Gastroesophageal sphincter (tissue), 4 donors: Measurements from ENCODE around the gene DEFB113. TPM values are rescaled to one million over a fixed set of nuclear protein-coding genes. Genes with fewer than 3 reads are reported as not detected.

Experiments
- ATAC-seq: fragments of 150-250 bp; one replicate; pipeline ENCODE4 v1.9.1; 2016; ENCODE audit warnings: mild to moderate bottlenecking, moderate library complexity
- H3K27ac ChIP-seq, 4 donors: fragments of 200-600 bp; sonication (generic) in 3 of 4; 1 replicate in 3 of 4; 2 replicates in 1 of 4; pipeline ENCODE4 v1.5.1; 2016 to 2019
- H3K27me3 ChIP-seq: fragments of 200-600 bp; sonication (generic); one replicate; pipeline ENCODE4 v1.5.1; 2019
- H3K36me3 ChIP-seq, 2 donors: fragments of 200-600 bp; sonication (generic); one replicate each; pipeline ENCODE4 v1.5.1; 2019; ENCODE audit warnings: control low read depth in 1 of 2
- H3K4me1 ChIP-seq, 3 donors: fragments of 200-600 bp; sonication (generic); 1 replicate in 2 of 3; 2 replicates in 1 of 3; pipeline ENCODE4 v1.5.1; 2016 to 2019; ENCODE audit warnings: control low read depth in 2 of 3
- H3K4me3 ChIP-seq, 2 donors: fragments of 200-600 bp; sonication (generic); one replicate each; pipeline ENCODE4 v1.5.1; 2019; ENCODE audit warnings: mild to moderate bottlenecking in 1 of 2, moderate library complexity in 1 of 2
- H3K9me3 ChIP-seq, 3 donors: fragments of 200-600 bp; sonication (generic); one replicate each; pipeline ENCODE4 v1.5.1; 2017 to 2019; ENCODE audit warnings: control low read depth in 2 of 3
- CTCF ChIP-seq, 4 experiments: fragments of 200-600 bp in 2 of 4; fragments of 450-650 bp in 2 of 4; sonication (generic) in 1 of 4; IDR thresholded peaks; one replicate each; pipeline ENCODE4 v1.5.1; 2017 to 2019; ENCODE audit warnings: antibody characterized with exemption in 4 of 4, mild to moderate bottlenecking in 2 of 4, moderate library complexity in 2 of 4
- EP300 ChIP-seq: sonication (generic); formaldehyde crosslinking; IDR thresholded peaks from one replicate; pipeline ENCODE4 v1.6.1; 2017; ENCODE audit warnings: antibody characterized with exemption, mild to moderate bottlenecking
- POLR2A ChIP-seq, 2 donors: fragments of 450-650 bp; IDR thresholded peaks; one replicate each; pipeline ENCODE4 v1.6.1; 2017; ENCODE audit warnings: antibody characterized with exemption in 2 of 2, mild to moderate bottlenecking in 2 of 2, moderate library complexity in 1 of 2
- POLR2AphosphoS5 ChIP-seq: sonication (generic); formaldehyde crosslinking; IDR thresholded peaks from one replicate; pipeline ENCODE4 v1.6.1; 2017; ENCODE audit warnings: antibody characterized with exemption
- WGBS, 2 donors: methylation state at CpG; one replicate each; pipeline ENCODE4 v1.1.5; 2018; ENCODE audit warnings: low coverage in 1 of 2; 5-methylcytosine and 5-hydroxymethylcytosine counted together
- total RNA-seq, 4 donors: library from RNA; depleted of rRNA; stranded (reverse); fragments of >200 nt; gene quantifications; one replicate each; pipeline ENCODE4 v1.1.0, GENCODE V29; 2016

The DEFB113 gene
- total RNA-seq, 4 donors from 2014 or later, result not detected

GRCh38 chr6:49978332-49979226 lies 9.2 kb upstream of the DEFB113 start:
- H3K27ac ChIP-seq, result no peak overlapping the region
- ATAC-seq, result no peak
- H3K9me3 ChIP-seq, result no peaks in the 10 kb centered on the region
- 36 to 43% methylated on average over 3 of the region's 3 CpGs for WGBS, 2 donors
- H3K4me3 ChIP-seq, result peak overlapping the region in 1 of 2 donors; percentile 27
- no peak for TF ChIP-seq POLR2A (IDR thresholded peaks at IDR 0.05)
- H3K36me3 ChIP-seq, result no peaks in the 10 kb centered on the region
- no peaks in the 10 kb centered on the region for H3K4me1 ChIP-seq
- H3K27me3 ChIP-seq, result no peaks in the 10 kb centered on the region

- H3K36me3 ChIP-seq, result no peaks in the 10 kb centered on the region
- no peaks in the 10 kb centered on the region for H3K9me3 ChIP-seq
- TF ChIP-seq POLR2A (IDR thresholded peaks at IDR 0.05) (no peak), POLR2AphosphoS5 (no peak)
- H3K4me3 ChIP-seq, result no peak overlapping the region
- WGBS, 2 donors, result 62 to 75% methylated on average over 2 of the region's 2 CpGs
- no peaks in the 10 kb centered on the region for H3K27me3 ChIP-seq
- no peak overlapping the region for H3K27ac ChIP-seq
- ATAC-seq, result no peak
- no peaks in the 10 kb centered on the region for H3K4me1 ChIP-seq
Observed at GRCh38 chr6:49966823-49967222, 2.6 kb downstream of the DEFB113 start.

GRCh38 chr6:49966334-49966733 lies 3.1 kb downstream of the DEFB113 start:
- no peak for TF ChIP-seq CTCF (IDR thresholded peaks at IDR 0.05)
- TF ChIP-seq POLR2AphosphoS5, result no peak
- no peak for TF ChIP-seq EP300
- TF ChIP-seq POLR2A (IDR thresholded peaks at IDR 0.05), result no peak
- ATAC-seq, result no peak
- WGBS, 2 donors, result 34 to 44% methylated on average over 2 of the region's 2 CpGs

GRCh38 chr6:49964064-49964463 lies 5.4 kb downstream of the DEFB113 start, which contains the start of gene DEFB114:
Gene DEFB114, minus strand, starts transcription at chr6:49964164. Its CDS starts 59 bp downstream, at chr6:49964105.
- ATAC-seq, result no peak
- Histone ChIP-seq H3K9me3 (no peaks in the 10 kb centered on the region), H3K4me3 (no peak within 1 kb of the TSS), H3K36me3 (no peaks in the 10 kb centered on the region), H3K27me3 (no peaks in the 10 kb centered on the region), H3K27ac (no peak within 1 kb of the TSS), H3K4me1 (no peaks in the 10 kb centered on the region)
- WGBS, 2 donors, result 73 to 91% methylated on average over 2 of the region's 2 CpGs
- TF ChIP-seq EP300 (no peak), POLR2A (IDR thresholded peaks at IDR 0.05) (no peak), CTCF (IDR thresholded peaks at IDR 0.05) (no peak), POLR2AphosphoS5 (no peak)

More at GRCh38 chr6:49966334-49966733, 3.1 kb downstream of the DEFB113 start:
- H3K27ac ChIP-seq, result no peak overlapping the region
- H3K4me3 ChIP-seq, result no peak overlapping the region
- H3K27me3 ChIP-seq, result no peaks in the 10 kb centered on the region
- no peaks in the 10 kb centered on the region for H3K36me3 ChIP-seq
- no peaks in the 10 kb centered on the region for H3K4me1 ChIP-seq
- no peaks in the 10 kb centered on the region for H3K9me3 ChIP-seq

GRCh38 chr6:49958180-49958579 lies 11.2 kb downstream of the DEFB113 start:
- Histone ChIP-seq H3K36me3 (no peaks in the 10 kb centered on the region), H3K27me3 (no peaks in the 10 kb centered on the region), H3K9me3 (no peaks in the 10 kb centered on the region), H3K27ac (no peak overlapping the region), H3K4me1 (no peaks in the 10 kb centered on the region), H3K4me3 (no peak overlapping the region)
- TF ChIP-seq CTCF (IDR thresholded peaks at IDR 0.05) (no peak), POLR2AphosphoS5 (no peak), POLR2A (IDR thresholded peaks at IDR 0.05) (no peak), EP300 (no peak)
- 80 to 85% methylated on average over 1 of the region's 1 CpG for WGBS, 2 donors
- no peak for ATAC-seq

GRCh38 chr6:49955847-49956246 lies 13.6 kb downstream of the DEFB113 start:
- H3K4me1 ChIP-seq, result no peaks in the 10 kb centered on the region
- no peak overlapping the region for H3K4me3 ChIP-seq
- no peaks in the 10 kb centered on the region for H3K27me3 ChIP-seq
- no peaks in the 10 kb centered on the region for H3K9me3 ChIP-seq
- no peak overlapping the region for H3K27ac ChIP-seq
- no peaks in the 10 kb centered on the region for H3K36me3 ChIP-seq
- no peak for TF ChIP-seq CTCF (IDR thresholded peaks at IDR 0.05)
- no peak for TF ChIP-seq EP300
- no peak for TF ChIP-seq POLR2A (IDR thresholded peaks at IDR 0.05)
- TF ChIP-seq POLR2AphosphoS5, result no peak
- no peak for ATAC-seq
